ENCODE data around the gene ACTR2.
"Not testable (repeated sequence)": the region's sequence is repeated elsewhere in the genome, so short reads cannot be mapped to it uniquely, and the experiment has no call there.

Gene ACTR2

DNA sequence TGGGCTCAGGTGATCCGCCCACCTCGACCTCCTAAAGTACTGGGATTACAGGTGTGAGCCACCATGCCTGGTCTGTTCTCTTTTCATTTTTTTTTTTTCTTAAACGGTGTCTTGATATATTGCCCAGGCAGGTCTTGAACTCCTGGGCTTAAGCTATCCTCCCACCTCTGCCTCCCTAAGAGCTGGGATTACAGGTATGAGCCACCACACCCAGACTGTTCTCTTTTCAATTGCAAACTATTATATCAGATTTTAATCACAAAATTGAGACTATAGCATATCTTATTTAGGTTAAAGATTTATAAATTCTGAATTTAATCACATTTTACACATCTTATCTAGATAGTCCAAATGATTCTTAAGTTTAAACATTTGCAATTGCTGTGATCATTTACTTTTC is 15.5 kb upstream of the ACTR2 start:
- Histone ChIP-seq H3K4me1 (ENCODE audit: control insufficient read depth, insufficient read depth, low read length) (no peaks in the 10 kb centered on the region), H3K27me3 (ENCODE audit: control insufficient read depth, insufficient read depth, low read length) (no peaks in the 10 kb centered on the region)

DNA sequence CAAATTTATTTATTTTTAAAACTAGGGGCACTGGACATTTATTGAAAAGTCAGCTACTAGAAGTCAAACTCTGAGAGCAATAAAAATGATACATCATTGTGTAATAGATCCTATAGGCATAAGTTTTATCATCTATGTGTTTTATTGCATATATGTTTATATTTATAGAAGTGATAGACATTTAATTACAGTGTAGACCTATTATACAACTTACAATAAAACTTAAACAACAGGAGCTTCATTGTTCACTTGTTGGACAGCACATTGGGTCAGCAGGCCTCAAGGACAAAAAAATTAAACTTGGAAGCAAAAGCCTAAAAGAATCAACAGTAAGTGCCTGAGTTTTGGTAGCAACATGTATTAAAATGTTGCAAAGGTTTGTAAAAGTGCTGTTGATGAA is 15.0 kb upstream of the ACTR2 start:
- Histone ChIP-seq H3K4me3 (ENCODE audit: low read depth, low read length) (no peak overlapping the region), H3K27me3 (ENCODE audit: control insufficient read depth, insufficient read depth, low read length) (no peaks in the 10 kb centered on the region), H3K4me1 (ENCODE audit: control insufficient read depth, insufficient read depth, low read length) (no peaks in the 10 kb centered on the region), H3K9ac (ENCODE audit: low read depth, low read length) (no peak overlapping the region), H3K36me3 (ENCODE audit: control insufficient read depth, insufficient read depth, low read length) (no peaks in the 10 kb centered on the region), H3K9me3 (ENCODE audit: control insufficient read depth, insufficient read depth, low read length) (no peaks in the 10 kb centered on the region)

More for the DNA sequence above, 15.5 kb upstream of the ACTR2 start:
- Histone ChIP-seq H3K9ac (ENCODE audit: low read depth, low read length) (no peak overlapping the region), H3K36me3 (ENCODE audit: control insufficient read depth, insufficient read depth, low read length) (no peaks in the 10 kb centered on the region), H3K9me3 (ENCODE audit: control insufficient read depth, insufficient read depth, low read length) (no peaks in the 10 kb centered on the region), H3K4me3 (ENCODE audit: low read depth, low read length) (no peak overlapping the region)

DNA sequence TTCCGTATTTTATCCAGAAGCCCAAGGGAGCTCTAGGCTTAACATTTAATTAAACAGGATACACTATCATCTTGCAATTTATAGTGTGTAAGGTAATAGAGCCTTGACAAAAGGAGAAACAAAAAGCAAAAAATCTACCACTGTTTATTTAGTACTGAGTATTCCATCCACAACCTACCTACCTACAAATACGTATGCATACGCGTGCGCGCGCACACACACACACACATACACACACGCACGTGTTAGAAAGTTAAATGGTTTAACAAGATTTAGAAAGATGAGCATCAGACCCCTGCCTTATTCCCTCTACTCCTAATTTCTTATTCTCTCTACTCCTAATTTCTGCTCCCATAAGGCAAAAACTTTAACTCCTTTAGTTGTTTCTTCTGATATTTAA is 14.6 kb upstream of the ACTR2 start:
- H3K27me3 ChIP-seq (ENCODE audit: control insufficient read depth, insufficient read depth, low read length): no peaks in the 10 kb centered on the region
- no peak overlapping the region for H3K9ac ChIP-seq (ENCODE audit: low read depth, low read length)
- no peaks in the 10 kb centered on the region for H3K9me3 ChIP-seq (ENCODE audit: control insufficient read depth, insufficient read depth, low read length)
- H3K4me3 ChIP-seq (ENCODE audit: low read depth, low read length): no peak overlapping the region
- H3K4me1 ChIP-seq (ENCODE audit: control insufficient read depth, insufficient read depth, low read length): no peaks in the 10 kb centered on the region
- no peaks in the 10 kb centered on the region for H3K36me3 ChIP-seq (ENCODE audit: control insufficient read depth, insufficient read depth, low read length)

DNA sequence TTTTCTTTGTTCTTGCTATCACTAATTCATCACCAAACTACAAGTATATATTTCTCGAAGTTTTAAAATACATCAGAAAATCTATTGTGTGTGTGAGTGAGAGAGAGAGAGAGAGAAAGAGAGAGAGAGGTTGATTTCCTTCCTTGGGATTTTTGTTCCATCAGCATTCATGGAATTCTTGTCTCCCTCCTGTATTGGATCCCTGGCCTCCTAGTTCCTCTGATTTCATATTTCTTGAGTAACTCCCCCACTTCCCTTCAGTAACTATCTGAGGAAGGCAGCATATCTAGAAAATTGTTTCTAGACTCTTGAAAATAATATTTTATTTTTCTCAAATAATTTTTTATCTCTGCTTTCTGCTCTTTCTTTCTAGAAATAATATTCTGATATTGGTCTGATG is 13.3 kb upstream of the ACTR2 start:
- Histone ChIP-seq H3K4me1 (ENCODE audit: control insufficient read depth, insufficient read depth, low read length) (no peaks in the 10 kb centered on the region), H3K9me3 (ENCODE audit: control insufficient read depth, insufficient read depth, low read length) (no peaks in the 10 kb centered on the region), H3K9ac (ENCODE audit: low read depth, low read length) (no peak overlapping the region), H3K27me3 (ENCODE audit: control insufficient read depth, insufficient read depth, low read length) (no peaks in the 10 kb centered on the region), H3K36me3 (ENCODE audit: control insufficient read depth, insufficient read depth, low read length) (no peaks in the 10 kb centered on the region), H3K4me3 (ENCODE audit: low read depth, low read length) (no peak overlapping the region)

DNA sequence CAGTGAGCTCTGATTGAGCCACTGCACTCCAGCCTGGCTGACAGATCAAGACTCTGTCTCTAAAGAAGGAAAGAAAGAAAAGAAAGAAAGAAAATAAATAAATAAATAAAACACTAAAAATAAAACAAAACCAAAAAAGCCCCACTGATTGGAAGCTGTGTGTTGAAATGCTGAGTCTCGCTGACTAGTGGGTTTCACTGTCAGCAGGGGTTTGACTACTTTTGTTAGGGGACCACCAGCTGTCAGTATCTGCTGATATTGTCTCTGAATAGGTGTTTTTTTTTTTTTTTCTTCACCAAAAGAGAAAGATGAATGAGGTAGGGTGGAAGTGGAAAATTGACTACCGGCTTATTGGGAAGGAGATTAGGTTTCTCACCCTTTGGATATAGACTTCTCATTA is 12.8 kb upstream of the ACTR2 start:
- H3K4me3 ChIP-seq (ENCODE audit: low read depth, low read length): no peak overlapping the region
- no peaks in the 10 kb centered on the region for H3K9me3 ChIP-seq (ENCODE audit: control insufficient read depth, insufficient read depth, low read length)
- H3K27me3 ChIP-seq (ENCODE audit: control insufficient read depth, insufficient read depth, low read length): no peaks in the 10 kb centered on the region
- no peaks in the 10 kb centered on the region for H3K36me3 ChIP-seq (ENCODE audit: control insufficient read depth, insufficient read depth, low read length)
- no peak overlapping the region for H3K9ac ChIP-seq (ENCODE audit: low read depth, low read length)
- H3K4me1 ChIP-seq (ENCODE audit: control insufficient read depth, insufficient read depth, low read length): no peaks in the 10 kb centered on the region

DNA sequence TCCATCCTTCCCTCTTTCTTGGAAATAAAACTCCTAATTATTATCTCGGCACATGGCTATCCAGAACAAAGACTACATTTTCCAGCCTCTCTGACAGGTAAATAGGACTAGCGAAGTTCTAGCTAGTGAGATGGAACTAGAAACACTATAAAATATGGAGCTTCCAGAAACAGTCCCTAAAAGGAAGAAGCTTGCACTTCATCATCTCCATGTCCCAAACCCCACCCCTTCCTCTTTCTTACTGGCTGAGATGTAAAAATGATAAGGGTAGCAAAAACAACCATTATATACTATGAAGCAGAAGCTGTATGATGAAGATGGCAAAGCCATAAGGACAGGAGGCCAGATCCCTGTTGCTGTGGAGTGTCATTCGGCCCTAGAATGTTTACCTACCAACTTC is 11.7 kb upstream of the ACTR2 start:
- no peaks in the 10 kb centered on the region for H3K4me1 ChIP-seq (ENCODE audit: control insufficient read depth, insufficient read depth, low read length)
- no peaks in the 10 kb centered on the region for H3K27me3 ChIP-seq (ENCODE audit: control insufficient read depth, insufficient read depth, low read length)
- no peaks in the 10 kb centered on the region for H3K9me3 ChIP-seq (ENCODE audit: control insufficient read depth, insufficient read depth, low read length)

DNA sequence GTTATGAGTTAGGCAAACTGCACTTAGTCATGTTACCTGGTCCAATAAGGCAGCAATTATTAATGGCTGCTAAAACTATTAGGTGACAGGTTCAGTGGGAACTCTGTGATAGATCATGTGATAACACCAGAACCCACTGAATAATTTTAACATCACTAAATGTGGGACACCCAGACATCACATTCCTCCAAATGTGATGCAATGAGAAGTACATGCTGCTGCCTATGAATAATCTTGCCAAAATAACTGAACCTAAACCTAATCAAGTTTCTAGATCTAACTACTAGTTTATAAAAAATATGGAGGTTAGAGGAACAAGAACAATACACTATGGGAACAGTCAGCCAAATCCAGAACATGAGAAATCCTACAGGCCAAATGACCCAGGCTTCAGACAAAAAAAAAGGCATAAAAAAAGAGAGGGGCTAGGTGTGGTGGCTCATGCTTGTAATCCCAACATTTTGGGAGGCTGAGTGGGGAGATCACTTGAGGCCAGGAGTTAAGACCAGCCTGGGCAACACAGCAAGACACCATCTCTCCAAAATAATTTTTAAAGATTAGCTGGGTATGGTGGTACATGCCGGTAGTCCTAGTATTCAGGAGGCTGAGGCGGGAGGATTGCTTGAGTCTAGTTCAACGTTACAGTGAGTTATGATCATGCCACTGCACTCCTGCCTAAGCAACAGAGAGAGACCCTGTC is 7.0 kb upstream of the ACTR2 start:
- Histone ChIP-seq H3K36me3 (ENCODE audit: control insufficient read depth, insufficient read depth, low read length) (no peaks in the 10 kb centered on the region), H3K4me1 (ENCODE audit: control insufficient read depth, insufficient read depth, low read length) (no peaks in the 10 kb centered on the region), H3K9ac (ENCODE audit: low read depth, low read length) (no peak overlapping the region), H3K9me3 (ENCODE audit: control insufficient read depth, insufficient read depth, low read length) (no peaks in the 10 kb centered on the region), H3K4me3 (ENCODE audit: low read depth, low read length) (no peak overlapping the region), H3K27me3 (ENCODE audit: control insufficient read depth, insufficient read depth, low read length) (no peaks in the 10 kb centered on the region)

More for the DNA sequence above, 11.7 kb upstream of the ACTR2 start:
- no peaks in the 10 kb centered on the region for H3K36me3 ChIP-seq (ENCODE audit: control insufficient read depth, insufficient read depth, low read length)
- H3K9ac ChIP-seq (ENCODE audit: low read depth, low read length): no peak overlapping the region
- no peak overlapping the region for H3K4me3 ChIP-seq (ENCODE audit: low read depth, low read length)

DNA sequence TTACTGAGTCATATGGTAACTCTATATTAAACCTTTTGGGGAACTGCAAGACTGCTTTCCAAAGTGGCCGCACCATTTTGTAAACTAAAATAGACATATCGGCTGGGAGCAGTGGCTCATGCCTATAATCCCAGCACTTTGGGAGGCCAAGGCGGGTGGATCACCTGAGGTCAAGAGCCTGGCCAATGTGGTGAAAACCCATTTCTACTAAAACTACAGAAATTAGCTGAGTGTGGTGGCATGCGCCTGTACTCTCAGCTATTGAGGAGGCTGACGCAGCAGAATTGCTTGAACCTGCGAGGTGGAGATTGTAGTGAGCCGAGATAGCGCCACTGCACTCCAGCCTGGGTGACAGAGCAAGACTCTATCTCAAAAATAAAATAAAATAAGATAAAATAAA is 6.4 kb upstream of the ACTR2 start:
- not testable (repeated sequence) for H3K27me3 ChIP-seq (ENCODE audit: control insufficient read depth, insufficient read depth, low read length); H3K9me3 ChIP-seq (ENCODE audit: control insufficient read depth, insufficient read depth, low read length); H3K4me3 ChIP-seq (ENCODE audit: low read depth, low read length); H3K4me1 ChIP-seq (ENCODE audit: control insufficient read depth, insufficient read depth, low read length); H3K36me3 ChIP-seq (ENCODE audit: control insufficient read depth, insufficient read depth, low read length); H3K9ac ChIP-seq (ENCODE audit: low read depth, low read length)

DNA sequence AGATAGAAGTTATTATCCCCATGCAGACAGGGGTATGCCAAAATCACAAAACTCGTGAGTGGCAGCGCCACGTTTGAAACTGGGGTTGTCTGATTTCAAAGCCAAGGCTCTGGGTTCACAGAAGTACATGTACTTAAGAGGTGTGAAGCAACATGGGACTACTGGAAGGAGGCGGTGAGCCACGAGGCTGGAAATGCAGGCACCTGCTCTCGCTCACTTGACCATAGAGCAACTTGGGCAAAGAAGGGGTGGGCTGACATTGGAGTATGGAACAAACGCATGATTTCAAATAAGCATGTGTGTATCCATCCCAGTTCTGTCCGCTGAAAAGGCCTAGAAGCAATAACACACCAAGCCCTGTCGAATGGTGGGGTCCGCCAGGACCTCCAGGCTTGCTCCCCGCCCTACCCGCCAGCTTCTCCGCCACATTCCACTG is 593 bp upstream of the ACTR2 start:
- Histone ChIP-seq H3K4me1 (ENCODE audit: control insufficient read depth, insufficient read depth, low read length) (peaks cover 2% of the 10 kb centered on the region), H3K4me3 (ENCODE audit: low read depth, low read length) (peak overlapping the region; percentile 89), H3K9me3 (ENCODE audit: control insufficient read depth, insufficient read depth, low read length) (no peaks in the 10 kb centered on the region), H3K9ac (ENCODE audit: low read depth, low read length) (peak overlapping the region; percentile 70), H3K27me3 (ENCODE audit: control insufficient read depth, insufficient read depth, low read length) (no peaks in the 10 kb centered on the region), H3K36me3 (ENCODE audit: control insufficient read depth, insufficient read depth, low read length) (no peaks in the 10 kb centered on the region)

DNA sequence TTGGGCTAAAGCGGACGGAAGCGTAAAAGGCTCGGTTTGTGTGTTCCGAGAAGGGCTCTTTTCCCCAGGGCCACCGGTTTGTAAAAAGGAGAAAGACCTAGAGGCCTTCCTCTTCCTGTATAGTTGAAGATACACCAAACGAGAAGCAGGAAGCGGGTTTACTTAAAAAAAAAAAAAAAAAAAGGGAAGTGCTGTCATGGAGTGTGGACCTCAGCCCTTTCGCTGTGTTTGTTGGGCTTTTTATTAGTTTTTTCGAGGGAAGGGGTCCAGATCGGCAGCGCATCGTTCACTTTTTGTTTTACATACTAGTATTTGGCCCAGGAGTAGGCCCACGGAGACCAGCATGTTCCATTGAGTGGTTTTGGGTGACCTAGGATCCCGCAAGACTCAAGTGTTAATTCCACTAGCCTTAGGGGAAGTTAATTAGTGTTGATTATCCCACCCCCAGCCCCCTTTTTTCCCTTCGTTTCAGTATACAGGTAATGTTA is 676 bp downstream of the ACTR2 start:
- Histone ChIP-seq H3K4me1 (ENCODE audit: control insufficient read depth, insufficient read depth, low read length) (peaks cover 2% of the 10 kb centered on the region), H3K36me3 (ENCODE audit: control insufficient read depth, insufficient read depth, low read length) (no peaks in the 10 kb centered on the region), H3K9me3 (ENCODE audit: control insufficient read depth, insufficient read depth, low read length) (no peaks in the 10 kb centered on the region), H3K9ac (ENCODE audit: low read depth, low read length) (peak overlapping the region; percentile 78), H3K4me3 (ENCODE audit: low read depth, low read length) (peak overlapping the region; percentile 89), H3K27me3 (ENCODE audit: control insufficient read depth, insufficient read depth, low read length) (no peaks in the 10 kb centered on the region)

DNA sequence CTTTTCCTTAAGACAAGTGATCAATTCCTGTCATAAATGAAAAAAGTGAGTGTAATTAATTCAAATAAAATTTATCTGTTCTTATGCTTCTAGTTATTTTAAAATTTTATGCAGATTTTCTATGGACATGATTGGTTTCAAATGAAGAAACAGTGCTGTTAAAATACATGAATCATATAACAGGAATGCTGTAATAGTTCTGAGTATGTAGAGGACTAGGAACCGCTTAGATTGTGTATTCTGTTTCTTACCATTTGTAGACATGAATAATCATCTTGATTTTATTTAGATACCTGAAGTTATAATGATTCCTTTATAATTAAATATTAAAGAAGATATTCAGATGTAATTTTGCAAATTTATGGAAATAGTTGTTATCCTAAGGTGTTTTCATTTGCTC is 3.5 kb downstream of the ACTR2 start:
- H3K4me1 ChIP-seq (ENCODE audit: control insufficient read depth, insufficient read depth, low read length): peaks cover 2% of the 10 kb centered on the region
- no peak overlapping the region for H3K9ac ChIP-seq (ENCODE audit: low read depth, low read length)
- no peak overlapping the region for H3K4me3 ChIP-seq (ENCODE audit: low read depth, low read length)
- H3K36me3 ChIP-seq (ENCODE audit: control insufficient read depth, insufficient read depth, low read length): no peaks in the 10 kb centered on the region
- no peaks in the 10 kb centered on the region for H3K9me3 ChIP-seq (ENCODE audit: control insufficient read depth, insufficient read depth, low read length)
- no peaks in the 10 kb centered on the region for H3K27me3 ChIP-seq (ENCODE audit: control insufficient read depth, insufficient read depth, low read length)

DNA sequence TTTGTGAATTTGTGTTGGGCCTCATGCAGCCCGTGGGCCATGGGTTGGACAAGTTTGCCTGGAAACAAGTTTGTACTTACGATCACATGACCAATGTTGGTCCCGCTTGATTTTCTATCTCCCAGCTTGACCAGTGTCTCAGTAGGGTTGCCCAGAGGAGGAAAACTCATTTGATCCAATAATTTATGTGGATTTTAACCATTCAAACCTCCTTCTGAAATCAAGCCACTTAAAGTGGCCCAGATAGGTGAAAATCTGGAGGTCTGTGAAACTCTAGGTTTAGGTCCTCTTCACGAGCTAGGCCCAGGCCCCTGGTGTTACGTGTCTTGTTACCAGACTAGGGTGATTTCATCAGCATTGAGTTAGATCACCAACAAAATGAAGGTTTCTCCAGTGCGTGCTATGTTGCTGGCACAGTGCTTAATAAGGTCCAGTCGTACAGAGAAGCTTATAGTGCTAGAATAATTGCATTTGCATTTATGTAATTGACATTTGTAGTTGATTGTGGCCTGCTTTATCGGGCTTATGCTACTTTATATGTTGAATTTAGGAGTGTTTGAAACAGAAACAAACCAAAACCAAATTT is 4.4 kb downstream of the ACTR2 start:
- H3K4me3 ChIP-seq (ENCODE audit: low read depth, low read length): no peak overlapping the region
- H3K27me3 ChIP-seq (ENCODE audit: control insufficient read depth, insufficient read depth, low read length): no peaks in the 10 kb centered on the region
- no peaks in the 10 kb centered on the region for H3K36me3 ChIP-seq (ENCODE audit: control insufficient read depth, insufficient read depth, low read length)
- H3K4me1 ChIP-seq (ENCODE audit: control insufficient read depth, insufficient read depth, low read length): peaks cover 2% of the 10 kb centered on the region
- H3K9ac ChIP-seq (ENCODE audit: low read depth, low read length): no peak overlapping the region
- H3K9me3 ChIP-seq (ENCODE audit: control insufficient read depth, insufficient read depth, low read length): no peaks in the 10 kb centered on the region
